ENCODE results near the gene ZNF236.
"Not testable (repeated sequence)": the region's sequence is repeated elsewhere in the genome, so short reads cannot be mapped to it uniquely, and the experiment has no call there.

ZNF236 gene

GRCh38 chr18:76953583-76954233 is 131.4 kb downstream of the ZNF236 start:
- peak; percentile 81 for DNase-seq

GRCh38 chr18:76955524-76956170 is 133.3 kb downstream of the ZNF236 start:
- DNase-seq: peak; percentile 27

- no peak for DNase-seq
These were observed 134.3 kb downstream of the ZNF236 start for GRCh38 chr18:76956648-76957047.

GRCh38 chr18:76957384-76958355 is 135.3 kb downstream of the ZNF236 start:
- DNase-seq: no peak

- DNase-seq: peak; percentile 76
These were observed 136.5 kb downstream of the ZNF236 start for GRCh38 chr18:76958692-76959341.

GRCh38 chr18:76959605-76960004 is 137.2 kb downstream of the ZNF236 start:
- no peak for DNase-seq

- DNase-seq: no peak
These were observed 138.2 kb downstream of the ZNF236 start for GRCh38 chr18:76960528-76961035.

- no peak for DNase-seq
These were observed 140.5 kb downstream of the ZNF236 start for GRCh38 chr18:76962851-76963250.

- DNase-seq: no peak
These were observed 141.6 kb downstream of the ZNF236 start for GRCh38 chr18:76963936-76964335.

GRCh38 chr18:76965555-76966151 is 143.3 kb downstream of the ZNF236 start:
- DNase-seq: not testable (repeated sequence)

- DNase-seq: not testable (repeated sequence)
These were observed 144.9 kb downstream of the ZNF236 start for GRCh38 chr18:76967299-76967698.

- DNase-seq: no peak
These were observed 145.5 kb downstream of the ZNF236 start for GRCh38 chr18:76967721-76968472.

GRCh38 chr18:76970770-76971559 is 148.6 kb downstream of the ZNF236 start:
- DNase-seq: no peak

- DNase-seq: no peak
These were observed 149.9 kb downstream of the ZNF236 start for GRCh38 chr18:76972241-76972640.

GRCh38 chr18:76972846-76973519 is 150.6 kb downstream of the ZNF236 start:
- DNase-seq: no peak

- no peak for DNase-seq
These were observed 151.3 kb downstream of the ZNF236 start for GRCh38 chr18:76973520-76974266.

GRCh38 chr18:76974386-76974785 is 152.0 kb downstream of the ZNF236 start:
- no peak for DNase-seq

- no peak for DNase-seq
These were observed 153.3 kb downstream of the ZNF236 start for GRCh38 chr18:76975577-76976110.

GRCh38 chr18:76977108-76977621 is 154.8 kb downstream of the ZNF236 start:
- peak; percentile 87 for DNase-seq
